Activated B cell treated with CpG ODN at 0.5 μM for 24 hours (primary cell): ENCODE data around the gene RFTN1. TPM values are rescaled to one million over a fixed set of nuclear protein-coding genes. Genes with fewer than 3 reads are reported as not detected.
"Not testable (repeated sequence)": the region's sequence is repeated elsewhere in the genome, so short reads cannot be mapped to it uniquely, and the experiment has no call there.

ENCODE experiments used
- ATAC-seq: fragments of 200-7000 bp; cut with Tn5 transposase; one replicate; pipeline ENCODE4 v1.10.0; 2021; ENCODE audit warnings: low read depth, mild to moderate bottlenecking, moderate library complexity
- CTCF ChIA-PET: fragments of 350-600 bp; sonication (Branson Sonifier 250); formaldehyde crosslinking; loops from one replicate; lab custom pipeline; 2021; ENCODE audit warnings: antibody characterized with exemption; lab: Charles Lee
- POLR2A ChIA-PET: fragments of 350-600 bp; sonication (Branson Sonifier 250); formaldehyde crosslinking; loops from one replicate; lab custom pipeline; 2021; ENCODE audit warnings: antibody characterized with exemption; lab: Charles Lee
- DNase-seq: peaks from one replicate; pipeline ENCODE4 v3.0.0; 2022
- H3K27ac Mint-ChIP-seq: one replicate; pipeline ENCODE4 v1.8.0; 2020; ENCODE audit warnings: mixed read lengths
- H3K27me3 Mint-ChIP-seq: one replicate; pipeline ENCODE4 v1.8.0; 2021; ENCODE audit warnings: mixed read lengths
- H3K36me3 Mint-ChIP-seq: one replicate; pipeline ENCODE4 v1.8.0; 2021; ENCODE audit warnings: low read depth, mixed read lengths
- H3K4me1 Mint-ChIP-seq: one replicate; pipeline ENCODE4 v1.8.0; 2021; ENCODE audit warnings: mixed read lengths
- H3K4me3 Mint-ChIP-seq: one replicate; pipeline ENCODE4 v1.8.0; 2020; ENCODE audit warnings: mild to moderate bottlenecking, mixed read lengths
- H3K9me3 Mint-ChIP-seq: one replicate; pipeline ENCODE4 v1.8.0; 2020; ENCODE audit warnings: mixed read lengths
- intact Hi-C: fragments of 100-400 bp; cut with micrococcal nuclease; formaldehyde crosslinking; loops from one replicate; pipeline ENCODE4 v1.15.1; 2024
- total RNA-seq: library from RNA; stranded (reverse); gene quantifications from 2 replicates; pipeline ENCODE4 v1.2.3, GENCODE V29; 2022
- TF ChIP-seq, protein P1 (sequence below): fragments of 200-600 bp; IDR thresholded peaks from one replicate; pipeline ENCODE4 v1.8.0; 2022; ENCODE audit warnings: antibody characterized with exemption, mild to moderate bottlenecking

The RFTN1 gene
- total RNA-seq, 1 donor from 2014 or later, result 365 TPM

- no peaks in the 10 kb centered on the region for H3K27me3 Mint-ChIP-seq
- ATAC-seq (no peak), DNase-seq (no peak)
- H3K4me3 Mint-ChIP-seq, result no peak overlapping the region
- H3K4me1 Mint-ChIP-seq, result peaks cover 11% of the 10 kb centered on the region
- CTCF ChIA-PET, result no interaction called here
- TF ChIP-seq, protein P1, sequence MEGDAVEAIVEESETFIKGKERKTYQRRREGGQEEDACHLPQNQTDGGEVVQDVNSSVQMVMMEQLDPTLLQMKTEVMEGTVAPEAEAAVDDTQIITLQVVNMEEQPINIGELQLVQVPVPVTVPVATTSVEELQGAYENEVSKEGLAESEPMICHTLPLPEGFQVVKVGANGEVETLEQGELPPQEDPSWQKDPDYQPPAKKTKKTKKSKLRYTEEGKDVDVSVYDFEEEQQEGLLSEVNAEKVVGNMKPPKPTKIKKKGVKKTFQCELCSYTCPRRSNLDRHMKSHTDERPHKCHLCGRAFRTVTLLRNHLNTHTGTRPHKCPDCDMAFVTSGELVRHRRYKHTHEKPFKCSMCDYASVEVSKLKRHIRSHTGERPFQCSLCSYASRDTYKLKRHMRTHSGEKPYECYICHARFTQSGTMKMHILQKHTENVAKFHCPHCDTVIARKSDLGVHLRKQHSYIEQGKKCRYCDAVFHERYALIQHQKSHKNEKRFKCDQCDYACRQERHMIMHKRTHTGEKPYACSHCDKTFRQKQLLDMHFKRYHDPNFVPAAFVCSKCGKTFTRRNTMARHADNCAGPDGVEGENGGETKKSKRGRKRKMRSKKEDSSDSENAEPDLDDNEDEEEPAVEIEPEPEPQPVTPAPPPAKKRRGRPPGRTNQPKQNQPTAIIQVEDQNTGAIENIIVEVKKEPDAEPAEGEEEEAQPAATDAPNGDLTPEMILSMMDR, result no peak
- POLR2A ChIA-PET, result no interaction called here
- H3K27ac Mint-ChIP-seq, result no peak overlapping the region
- intact Hi-C loops, result no loop called here
- H3K9me3 Mint-ChIP-seq, result no peaks in the 10 kb centered on the region
- peaks cover 95% of the 10 kb centered on the region for H3K36me3 Mint-ChIP-seq
Observed at GRCh38 chr3:16316847-16317560, 196.5 kb downstream of the RFTN1 start.

DNA sequence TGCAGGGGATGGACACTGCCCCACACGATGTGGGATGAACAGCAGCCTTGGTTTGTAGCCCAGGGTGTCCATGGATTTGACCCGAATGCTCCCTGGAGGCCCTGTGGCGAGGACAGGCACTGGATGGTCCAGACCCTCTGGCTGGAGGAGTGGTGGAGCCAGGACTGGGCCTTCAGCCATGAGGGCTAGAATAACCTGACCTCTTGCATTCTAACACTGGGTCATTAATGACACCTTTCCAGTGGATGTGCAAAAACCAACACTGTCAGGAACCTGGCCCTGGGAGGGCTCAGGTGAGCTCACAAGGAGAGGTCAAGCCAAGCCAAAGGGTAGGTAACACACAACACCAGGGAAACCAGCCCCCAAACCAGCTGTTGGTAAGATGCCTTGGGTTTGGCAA is 197.1 kb downstream of the RFTN1 start:
- ATAC-seq, result no peak
- ChIA-PET POLR2A (no interaction called here), CTCF (no interaction called here)
- Mint-ChIP-seq H3K27me3 (no peaks in the 10 kb centered on the region), H3K9me3 (no peaks in the 10 kb centered on the region), H3K4me3 (no peak overlapping the region), H3K36me3 (peaks cover 95% of the 10 kb centered on the region), H3K4me1 (peaks cover 17% of the 10 kb centered on the region), H3K27ac (no peak overlapping the region)
- TF ChIP-seq, protein P1, result no peak
- intact Hi-C loops, result no loop called here
- no peak for DNase-seq

GRCh38 chr3:16315623-16316022 is 197.9 kb downstream of the RFTN1 start:
- ChIA-PET CTCF (interaction anchor here (1.2 kb wide), 1 partner anchor 25 kb away, joined by 4 read pairs; no protein-coding TSS in a partner anchor), POLR2A (no interaction called here)
- Mint-ChIP-seq H3K27ac (no peak overlapping the region), H3K4me1 (peaks cover 19% of the 10 kb centered on the region), H3K4me3 (no peak overlapping the region), H3K27me3 (no peaks in the 10 kb centered on the region), H3K36me3 (peaks cover 87% of the 10 kb centered on the region), H3K9me3 (no peaks in the 10 kb centered on the region)
- no peak for ATAC-seq
- intact Hi-C loops, result no loop called here
- TF ChIP-seq, protein P1, result no peak
- DNase-seq, result no peak

GRCh38 chr3:16313886-16314645 is 199.4 kb downstream of the RFTN1 start:
- TF ChIP-seq, protein P1, result no peak
- Mint-ChIP-seq H3K27ac (no peak overlapping the region), H3K36me3 (peaks cover 79% of the 10 kb centered on the region), H3K9me3 (no peaks in the 10 kb centered on the region), H3K4me1 (peaks cover 28% of the 10 kb centered on the region), H3K27me3 (no peaks in the 10 kb centered on the region), H3K4me3 (no peak overlapping the region)
- POLR2A ChIA-PET, result interaction anchor here (0.6 kb wide), 1 partner anchor 1609 kb away, joined by 3 read pairs; no protein-coding TSS in a partner anchor
- intact Hi-C loops, result no loop called here
- CTCF ChIA-PET, result interaction anchor here (1.5 kb wide), 1 partner anchor 24 kb away, joined by 6 read pairs; no protein-coding TSS in a partner anchor
- DNase-seq, result no peak
- ATAC-seq, result no peak

GRCh38 chr3:16311960-16312451 is 201.5 kb downstream of the RFTN1 start:
- intact Hi-C loops, result no loop called here
- ATAC-seq (peak; percentile 36), DNase-seq (no peak)
- ChIA-PET CTCF (no interaction called here), POLR2A (interaction anchor here (0.6 to 1.1 kb wide), 2 partner anchors 186 to 200 kb away, joined by 3 read pairs; no protein-coding TSS in a partner anchor)
- Mint-ChIP-seq H3K27me3 (no peaks in the 10 kb centered on the region), H3K4me1 (peaks cover 28% of the 10 kb centered on the region), H3K9me3 (no peaks in the 10 kb centered on the region), H3K4me3 (peak overlapping the region; percentile 44), H3K36me3 (peaks cover 75% of the 10 kb centered on the region), H3K27ac (peak overlapping the region; percentile 73)
- TF ChIP-seq, protein P1, result no peak

- ATAC-seq, intact Hi-C loops, POLR2A ChIA-PET, H3K9me3 Mint-ChIP-seq, DNase-seq, H3K4me3 Mint-ChIP-seq, H3K27me3 Mint-ChIP-seq: not testable (repeated sequence)
- peak overlapping the region; percentile 72 for H3K27ac Mint-ChIP-seq
- CTCF ChIA-PET, result interaction anchor here (0.7 kb wide), 1 partner anchor 1208 kb away, joined by 3 read pairs; no protein-coding TSS in a partner anchor
- peaks cover 28% of the 10 kb centered on the region for H3K4me1 Mint-ChIP-seq
- H3K36me3 Mint-ChIP-seq, result peaks cover 67% of the 10 kb centered on the region
Observed at GRCh38 chr3:16310486-16310885, 203.0 kb downstream of the RFTN1 start.
